Lung (tissue), 12 donors: ENCODE data around the gene RPS14. TPM values are rescaled to one million over a fixed set of nuclear protein-coding genes. Genes with fewer than 3 reads are reported as not detected.
"Not testable (repeated sequence)": the region's sequence is repeated elsewhere in the genome, so short reads cannot be mapped to it uniquely, and the experiment has no call there.

Experiments used
- ATAC-seq: fragments of 200-7000 bp; cut with Tn5 transposase; one replicate; pipeline ENCODE4 v1.9.1; 2020; ENCODE audit warnings: moderate number of reproducible peaks; ENCODE audit not compliant: insufficient read depth, low FRiP score
- DNase-seq, 3 donors: peaks; one replicate each; pipeline ENCODE4 v3.0.0-alpha.2; 2013 to 2017
- H3K27ac ChIP-seq, 2 donors: one replicate each; pipeline ENCODE4 v1.5.1; 2013; ENCODE audit warnings: mild to moderate bottlenecking in 2 of 2, moderate library complexity in 2 of 2, control low read depth in 1 of 2, inconsistent platforms in 1 of 2, low read depth in 1 of 2, low read length in 1 of 2
- H3K27me3 ChIP-seq, 3 donors: one replicate each; pipeline ENCODE4 v1.5.1; 2013; ENCODE audit warnings: low read length in 2 of 3; ENCODE audit not compliant: control insufficient read depth in 3 of 3, insufficient read depth in 3 of 3
- H3K36me3 ChIP-seq, 4 donors: one replicate each; pipeline ENCODE4 v1.5.1; 2013; ENCODE audit warnings: low read length in 4 of 4, mild to moderate bottlenecking in 1 of 4, moderate library complexity in 1 of 4; ENCODE audit not compliant: control insufficient read depth in 4 of 4, insufficient read depth in 4 of 4
- H3K4me1 ChIP-seq, 5 donors: one replicate each; pipeline ENCODE4 v1.5.1; 2013; ENCODE audit warnings: low read length in 5 of 5, mild to moderate bottlenecking in 2 of 5, moderate library complexity in 1 of 5; ENCODE audit not compliant: control insufficient read depth in 5 of 5, insufficient read depth in 5 of 5
- H3K4me3 ChIP-seq: one replicate; pipeline ENCODE4 v1.5.1; 2013; ENCODE audit warnings: mild to moderate bottlenecking, control low read depth, moderate library complexity
- H3K9ac ChIP-seq, 2 donors: one replicate each; pipeline ENCODE4 v1.5.1; 2013; ENCODE audit warnings: low read length in 2 of 2, control low read depth in 1 of 2; ENCODE audit not compliant: insufficient read depth in 1 of 2
- H3K9me3 ChIP-seq, 4 donors: one replicate each; pipeline ENCODE4 v1.5.1; 2013; ENCODE audit warnings: low read length in 3 of 4, mild to moderate bottlenecking in 1 of 4, moderate library complexity in 1 of 4; ENCODE audit not compliant: control insufficient read depth in 4 of 4, insufficient read depth in 3 of 4
- CTCF ChIP-seq: IDR thresholded peaks from 2 replicates; pipeline ENCODE4 v1.5.1; 2012; ENCODE audit warnings: mild to moderate bottlenecking; ENCODE audit errors: control extremely low read depth, extremely low read depth
- WGBS, 2 donors: extraction: QIAGEN DNeasy Blood & Tissue Kit; methylation state at CpG; one replicate each; pipeline ENCODE4 v1.1.7; 2013; 5-methylcytosine and 5-hydroxymethylcytosine counted together
- polyA plus RNA-seq, 2 donors: library from polyadenylated mRNA; stranded (reverse); fragments of 200-250 nt; gene quantifications; one replicate each; pipeline ENCODE4 v1.2.1, GENCODE V29; 2013
- total RNA-seq, 2 donors: library from RNA; depleted of rRNA in 1 of 2; stranded (reverse); fragments of >200 nt in 1 of 2; gene quantifications; one replicate each; pipeline ENCODE4 v1.2.1, GENCODE V29; 2014 to 2021
- donor health status: control.
- donor health status: control.
- donor health status: Bipolar disorder and iron deficiency.
- donor health status: healthy.
- donor health status: DM: yes; HTN: yes; CAD: no.

RPS14 gene
- total and polyA plus RNA-seq, 4 donors: 1,065 to 4,623 (median 2,452) TPM

GRCh38 chr5:150428106-150428876, 21.2 kb downstream of the RPS14 start:
- ATAC-seq: no peak
- no peak for TF ChIP-seq CTCF
- H3K9ac ChIP-seq: no peak overlapping the region
- no peaks in the 10 kb centered on the region for H3K9me3 ChIP-seq
- peak overlapping the region; percentile 2 to 45 for H3K27ac ChIP-seq
- H3K4me3 ChIP-seq: no peak overlapping the region
- peak in 1 of 3 donors; percentile 6 for DNase-seq
- H3K36me3 ChIP-seq: no peaks in the 10 kb centered on the region
- no peaks in the 10 kb centered on the region for H3K27me3 ChIP-seq
- WGBS, 2 donors: 48 to 69% methylated on average over 18 of the region's 18 CpGs
- H3K4me1 ChIP-seq: peaks cover 0 to 5% (median 0%) of the 10 kb centered on the region in 5 donors

- not testable (repeated sequence) for H3K4me1 ChIP-seq, H3K9ac ChIP-seq, H3K27me3 ChIP-seq, H3K9me3 ChIP-seq, ATAC-seq, H3K36me3 ChIP-seq, H3K4me3 ChIP-seq, DNase-seq, H3K27ac ChIP-seq
- 93 to 97% methylated on average over 9 of the region's 9 CpGs for WGBS, 2 donors
Observed at GRCh38 chr5:150426165-150426564, 23.4 kb downstream of the RPS14 start.

GRCh38 chr5:150422758-150423157, 26.8 kb downstream of the RPS14 start:
- Histone ChIP-seq H3K4me1 (no peaks in the 10 kb centered on the region), H3K4me3 (no peak overlapping the region), H3K36me3 (no peaks in the 10 kb centered on the region), H3K27ac (no peak overlapping the region), H3K9ac (no peak overlapping the region), H3K9me3 (no peaks in the 10 kb centered on the region), H3K27me3 (no peaks in the 10 kb centered on the region)
- DNase-seq: no peak
- TF ChIP-seq CTCF: no peak
- 64 to 74% methylated on average over 3 of the region's 3 CpGs for WGBS, 2 donors
- no peak for ATAC-seq

- no peak for TF ChIP-seq CTCF
- H3K9me3 ChIP-seq: no peaks in the 10 kb centered on the region
- no peak overlapping the region for H3K4me3 ChIP-seq
- no peaks in the 10 kb centered on the region for H3K36me3 ChIP-seq
- DNase-seq (no peak), ATAC-seq (no peak)
- no peak overlapping the region for H3K9ac ChIP-seq
- H3K4me1 ChIP-seq: no peaks in the 10 kb centered on the region
- H3K27ac ChIP-seq: no peak overlapping the region
- 52 to 64% methylated on average over 4 of the region's 4 CpGs for WGBS, 2 donors
- no peaks in the 10 kb centered on the region for H3K27me3 ChIP-seq
Observed at GRCh38 chr5:150422075-150422474, 27.5 kb downstream of the RPS14 start.
